ENCODE data around the gene SETD9. TPM values are rescaled to one million over a fixed set of nuclear protein-coding genes. Genes with fewer than 3 reads are reported as not detected.

Gene SETD9
- total and polyA plus RNA-seq, 2 of the 13 experiments (the other 11 are each of a cell fraction or from before 2014, with no cell fraction given): 4.8 to 17.8 TPM

GRCh38 chr5:56951126-56951945 is 41.9 kb downstream of the SETD9 start (continued):
- peak; percentile 60; the same call in 1 of the 2 replicates for TF ChIP-seq ARNT2 (CRISPR knock-in tag; IDR thresholded peaks at IDR 0.05; ENCODE audit: low read depth)
- TF ChIP-seq U2AF2 (IDR thresholded peaks at IDR 0.05; ENCODE audit: low read depth, low read length): no peak
- TF ChIP-seq ZNF512 (CRISPR knock-in tag; IDR thresholded peaks at IDR 0.05): no peak
- TF ChIP-seq ZNF468 (CRISPR knock-in tag; IDR thresholded peaks at IDR 0.05): no peak
- TF ChIP-seq SOX5 (CRISPR knock-in tag; IDR thresholded peaks at IDR 0.05; ENCODE audit: borderline replicate concordance): no peak
- TF ChIP-seq LBX2 (CRISPR knock-in tag; IDR thresholded peaks at IDR 0.05; ENCODE audit: borderline replicate concordance): no peak
- TF ChIP-seq CEBPG (CRISPR knock-in tag; IDR thresholded peaks at IDR 0.05): no peak
- TF ChIP-seq RXRA (CRISPR knock-in tag; IDR thresholded peaks at IDR 0.05): no peak
- TF ChIP-seq SPEN (CRISPR knock-in tag; IDR thresholded peaks at IDR 0.05; ENCODE audit: low read depth): no peak
- no peak for TF ChIP-seq CREB1 (IDR thresholded peaks at IDR 0.05)
- TF ChIP-seq CREB1 (CRISPR knock-in tag; IDR thresholded peaks at IDR 0.05): no peak
- TF ChIP-seq AKNA (CRISPR knock-in tag; IDR thresholded peaks at IDR 0.05; ENCODE audit: borderline replicate concordance): no peak
- TF ChIP-seq ZBTB2 (CRISPR knock-in tag; IDR thresholded peaks at IDR 0.05; ENCODE audit: low read depth): 0 out of 2 replicates have a peak, but pooled peaks have one; percentile 32
- no peak for TF ChIP-seq ZNF451 (CRISPR knock-in tag; IDR thresholded peaks at IDR 0.05)
- TF ChIP-seq ZNF256 (CRISPR knock-in tag; conservative IDR thresholded peaks at IDR 0.05): no peak
- TF ChIP-seq RBFOX2 (IDR thresholded peaks at IDR 0.05; ENCODE audit: low read depth, low read length): peak; percentile 68
- TF ChIP-seq USF2 (IDR thresholded peaks at IDR 0.05; ENCODE audit: low read depth, low read length): no peak
- no peak for TF ChIP-seq USF2 (CRISPR knock-in tag; IDR thresholded peaks at IDR 0.05; ENCODE audit: borderline replicate concordance)
- no peak for TF ChIP-seq BHLHE40 (IDR thresholded peaks at IDR 0.05; ENCODE audit: low read length)
- TF ChIP-seq NR2C2 (CRISPR knock-in tag; IDR thresholded peaks at IDR 0.05; ENCODE audit: borderline replicate concordance): peak; percentile 86

Measured in HepG2 (cell line).